Pancreas (tissue), 10 donors: Measurements from ENCODE around the gene SMAD6. TPM values are rescaled to one million over a fixed set of nuclear protein-coding genes. Genes with fewer than 3 reads are reported as not detected.
"Not testable (repeated sequence)": the region's sequence is repeated elsewhere in the genome, so short reads cannot be mapped to it uniquely, and the experiment has no call there.

Experiments used
- ATAC-seq, 4 donors: fragments of 200-7000 bp; cut with Tn5 transposase; one replicate each; pipeline versions ENCODE4 v1.8.0 to v1.9.1; 2020; ENCODE audit warnings: mild to moderate bottlenecking in 4 of 4, moderate library complexity in 4 of 4
- DNase-seq, 6 donors: peaks; one replicate each; pipeline ENCODE4 v3.0.0-alpha.2; 2020
- FAIRE-seq: peaks from 2 replicates; lab custom pipeline; 2012; peaks lifted over from hg19 to GRCh38; lab: Jason Lieb, UNC
- H3K27ac ChIP-seq, 4 donors: fragments of 200-600 bp; sonication (generic); 1 replicate in 3 of 4; 2 replicates in 1 of 4; pipeline versions ENCODE4 v1.5.0 to v1.8.0; 2020
- H3K27me3 ChIP-seq, 4 donors: fragments of 200-600 bp; one replicate each; pipeline ENCODE4 v1.8.0; 2021
- H3K36me3 ChIP-seq, 3 donors: fragments of 200-600 bp; sonication (generic) in 1 of 3; one replicate each; pipeline versions ENCODE4 v1.5.0 to v1.8.0; 2020 to 2021
- H3K4me1 ChIP-seq, 3 donors: fragments of 200-600 bp; one replicate each; pipeline ENCODE4 v1.8.0; 2021
- H3K4me3 ChIP-seq, 4 donors: fragments of 200-600 bp; sonication (generic) in 2 of 4; one replicate each; pipeline versions ENCODE4 v1.5.0 to v1.8.0; 2020 to 2021
- H3K9me3 ChIP-seq, 4 donors: fragments of 200-600 bp; one replicate each; pipeline ENCODE4 v1.8.0; 2021
- CTCF ChIP-seq, 4 donors: fragments of 200-600 bp; sonication (generic) in 3 of 4; IDR thresholded peaks; one replicate each; pipeline versions ENCODE4 v1.5.0 to v1.8.0; 2021; ENCODE audit warnings: antibody characterized with exemption in 4 of 4
- WGBS, 2 donors: extraction: QIAGEN DNeasy Blood & Tissue Kit; methylation state at CpG; one replicate each; pipeline ENCODE4 v1.1.7; 2013; 5-methylcytosine and 5-hydroxymethylcytosine counted together
- intact Hi-C, 3 donors: fragments of 100-400 bp; cut with DNase I; formaldehyde crosslinking; loops; one replicate each; pipeline versions ENCODE4 v1.11.1 to v1.14.2; 2022
- polyA plus RNA-seq, 2 donors: library from polyadenylated mRNA; stranded (reverse); fragments of 200-250 nt; gene quantifications; one replicate each; pipeline ENCODE4 v1.2.3, GENCODE V29; 2013
- total RNA-seq, 6 donors: library from RNA; stranded (reverse); fragmentation: NEBNext Ultra II Directional in 4 of 6; extraction: Animal tissue kit (Norgen Biotek cat#: 25700) in 4 of 6; gene quantifications; one replicate each; pipeline versions ENCODE4 v1.2.1 to v1.2.4, GENCODE V29; 2021 to 2023
- donor health status: healthy with polysubstance abuse.
- donor health status: DM: no; HTN: no; CAD: no; lungs with moderate emphysema.
- donor health status: DM: no; HTN: no; CAD: no.
- donor health status: control.
- donor health status: control.
- donor health status: Bipolar disorder and iron deficiency.
- donor health status: DM: yes; HTN: yes; CAD: no.
- donor health status: DM: no; HTN: no; CAD: no.
- donor health status: DM: no; HTN: no; CAD: no.
- donor health status: DM: yes; HTN: yes; CAD: no.

SMAD6 gene
- total and polyA plus RNA-seq, 8 donors, result 2.6 to 13.1 (median 3.2) TPM

GRCh38 chr15:66827698-66828055, 125.6 kb downstream of the SMAD6 start:
- FAIRE-seq (no peak), DNase-seq (peak in 1 of 6 donors; percentile 33), ATAC-seq (no peak)
- WGBS, 2 donors, result 89 to 90% methylated on average over 6 of the region's 6 CpGs
- Histone ChIP-seq H3K27ac (no peak overlapping the region), H3K9me3 (no peaks in the 10 kb centered on the region), H3K4me3 (no peak overlapping the region), H3K27me3 (no peaks in the 10 kb centered on the region), H3K4me1 (no peaks in the 10 kb centered on the region), H3K36me3 (no peaks in the 10 kb centered on the region)
- TF ChIP-seq CTCF (IDR thresholded peaks at IDR 0.05), result no peak
- intact Hi-C loops, result no loop called here

- DNase-seq, H3K27me3 ChIP-seq, FAIRE-seq, H3K36me3 ChIP-seq, ATAC-seq, intact Hi-C loops, H3K4me1 ChIP-seq, H3K4me3 ChIP-seq, H3K27ac ChIP-seq, H3K9me3 ChIP-seq: not testable (repeated sequence)
- WGBS, 2 donors, result 80 to 81% methylated on average over 11 of the region's 11 CpGs
Observed at GRCh38 chr15:66828817-66829541, 126.9 kb downstream of the SMAD6 start.

GRCh38 chr15:66829551-66830121, 127.6 kb downstream of the SMAD6 start:
- no peaks in the 10 kb centered on the region for H3K36me3 ChIP-seq
- WGBS, 2 donors, result 70 to 76% methylated on average over 4 of the region's 4 CpGs
- no peak overlapping the region for H3K27ac ChIP-seq
- DNase-seq (no peak), FAIRE-seq (no peak), ATAC-seq (peak in 1 of 4 donors; percentile 11)
- intact Hi-C loops, result no loop called here
- H3K4me1 ChIP-seq, result no peaks in the 10 kb centered on the region
- no peaks in the 10 kb centered on the region for H3K9me3 ChIP-seq
- no peaks in the 10 kb centered on the region for H3K27me3 ChIP-seq
- H3K4me3 ChIP-seq, result no peak overlapping the region
- no peak for TF ChIP-seq CTCF (IDR thresholded peaks at IDR 0.05)

GRCh38 chr15:66830358-66830757, 128.3 kb downstream of the SMAD6 start:
- Histone ChIP-seq H3K27me3 (no peaks in the 10 kb centered on the region), H3K4me3 (no peak overlapping the region), H3K36me3 (no peaks in the 10 kb centered on the region), H3K4me1 (no peaks in the 10 kb centered on the region), H3K27ac (no peak overlapping the region), H3K9me3 (no peaks in the 10 kb centered on the region)
- WGBS, 2 donors, result 38 to 43% methylated on average over 5 to 6 of the region's 6 CpGs
- ATAC-seq (peak in 3 of 4 donors; percentile 54 to 64 (median 56)), FAIRE-seq (no peak), DNase-seq (peak in 1 of 6 donors; percentile 46)
- TF ChIP-seq CTCF (IDR thresholded peaks at IDR 0.05), result no peak
- intact Hi-C loops, result no loop called here

GRCh38 chr15:66830823-66831222, 128.8 kb downstream of the SMAD6 start:
- ATAC-seq (no peak), DNase-seq (peak in 1 of 6 donors; percentile 3), FAIRE-seq (no peak)
- WGBS, 2 donors, result 62 to 80% methylated on average over 3 of the region's 3 CpGs
- intact Hi-C loops, result no loop called here
- Histone ChIP-seq H3K4me1 (no peaks in the 10 kb centered on the region), H3K9me3 (no peaks in the 10 kb centered on the region), H3K27ac (no peak overlapping the region), H3K27me3 (no peaks in the 10 kb centered on the region), H3K4me3 (no peak overlapping the region), H3K36me3 (no peaks in the 10 kb centered on the region)
- no peak for TF ChIP-seq CTCF (IDR thresholded peaks at IDR 0.05)
